ENCODE data around the gene DNAL1. TPM values are rescaled to one million over a fixed set of nuclear protein-coding genes. Genes with fewer than 3 reads are reported as not detected.

The DNAL1 gene
- total RNA-seq (2021) (23.0 and 25.5 TPM in 2 replicates), Bru-seq, nascent RNA (percentile 69 among the genes with signal in this experiment), BruChase-seq, experiment 1, labeled RNA remaining after a 2-hour chase (percentile 73 among the genes with signal in this experiment), BruChase-seq, experiment 2, labeled RNA remaining after a 6-hour chase (percentile 78 among the genes with signal in this experiment)
- long read RNA-seq, full-length matches to known transcripts, result 14 of 24 reads
- long read RNA-seq, partial matches to known transcripts, result 2 of 24 reads
- long read RNA-seq, other reads (novel, unspliced or antisense), result 8 of 24 reads

GRCh38 chr14:73644531-73645247, at the start of gene DNAL1:
DNAL1 (plus strand) TSS chr14:73644986; CDS start chr14:73645040, 54 bp downstream.
- Histone ChIP-seq H3K9me2 (ENCODE audit: insufficient read depth) (no peaks in the 10 kb centered on the region), H4K20me1 (ENCODE audit: insufficient read depth) (no peaks in the 10 kb centered on the region), H3K9me3 (ENCODE audit: insufficient read depth, low read depth) (no peaks in the 10 kb centered on the region), H3F3A (ENCODE audit: insufficient read depth, low read depth) (peaks cover 23% of the 10 kb centered on the region; the same call in 1 of the 2 replicates), H3K79me2 (ENCODE audit: low read depth) (peaks cover 25% of the 10 kb centered on the region), H3K4me1 (replicated peaks; ENCODE audit: insufficient read depth) (peaks cover 19% of the 10 kb centered on the region), H2AFZ (peak within 1 kb of the TSS; percentile 100), H3K4me2 (peak within 1 kb of the TSS; percentile 83), H3K27ac (peak within 1 kb of the TSS; percentile 52), H3K36me3 (ENCODE audit: low read depth) (no peaks in the 10 kb centered on the region), H3K4me3 (peak within 1 kb of the TSS; percentile 88), H3K27me3 (ENCODE audit: insufficient read depth, low read depth) (no peaks in the 10 kb centered on the region)
- intact Hi-C loops (cut with micrococcal nuclease; ENCODE audit: unreplicated experiment), result no loop called here
- TF ChIP-seq CTCF (conservative IDR thresholded peaks at IDR 0.05) (no peak), EZH2 (IDR thresholded peaks at IDR 0.05; ENCODE audit: low read depth) (no peak)
- BruUV-seq (replicated peaks), result TSS peak; percentile 100
- CTCF ChIA-PET, result interaction anchor here (0.6 kb wide), 1 partner anchor 10 kb away, joined by 4 read pairs; no protein-coding TSS in a partner anchor
- POLR2A ChIA-PET (ENCODE audit: unreplicated experiment), result interaction anchor here (0.7 to 0.8 kb wide), 3 partner anchors 113 to 548 kb away, joined by 3 to 12 read pairs (median 9); no protein-coding TSS in a partner anchor
- peak; percentile 71 to 93 for DNase-seq

GRCh38 chr14:73599499-73599898, 45.3 kb upstream of the DNAL1 start:
- H3K79me2 ChIP-seq (ENCODE audit: low read depth), result no peaks in the 10 kb centered on the region
- no peak for DNase-seq
- H3K27ac ChIP-seq, result no peak overlapping the region
- BruUV-seq (replicated peaks), result no TSS peak
- H3F3A ChIP-seq (ENCODE audit: insufficient read depth, low read depth), result peaks cover 23% of the 10 kb centered on the region
- ChIA-PET POLR2A (ENCODE audit: unreplicated experiment) (interaction anchor here (0.6 kb wide), 1 partner anchor 23 kb away, joined by 4 read pairs; no protein-coding TSS in a partner anchor), CTCF (no interaction called here)
- H3K4me2 ChIP-seq, result no peak overlapping the region
- no peaks in the 10 kb centered on the region for H3K9me2 ChIP-seq (ENCODE audit: insufficient read depth)
- intact Hi-C loops (cut with micrococcal nuclease; ENCODE audit: unreplicated experiment), result no loop called here
- TF ChIP-seq EZH2 (IDR thresholded peaks at IDR 0.05; ENCODE audit: low read depth) (no peak), CTCF (conservative IDR thresholded peaks at IDR 0.05) (no peak)
- no peaks in the 10 kb centered on the region for H4K20me1 ChIP-seq (ENCODE audit: insufficient read depth)
- H2AFZ ChIP-seq, result no peak overlapping the region
- H3K4me1 ChIP-seq (replicated peaks; ENCODE audit: insufficient read depth), result peaks cover 32% of the 10 kb centered on the region
- H3K9me3 ChIP-seq (ENCODE audit: insufficient read depth, low read depth), result no peaks in the 10 kb centered on the region; the same call in 1 of the 2 replicates
- H3K4me3 ChIP-seq, result no peak overlapping the region
- H3K36me3 ChIP-seq (ENCODE audit: low read depth), result no peaks in the 10 kb centered on the region
- no peaks in the 10 kb centered on the region for H3K27me3 ChIP-seq (ENCODE audit: insufficient read depth, low read depth)

GRCh38 chr14:73602994-73603393, 41.8 kb upstream of the DNAL1 start:
- BruUV-seq (replicated peaks), result no TSS peak
- Histone ChIP-seq H3K79me2 (ENCODE audit: low read depth) (no peaks in the 10 kb centered on the region), H3K4me3 (no peak overlapping the region; the same call in 1 of the 2 replicates), H2AFZ (no peak overlapping the region), H3K4me2 (peak overlapping the region; percentile 54), H3K4me1 (replicated peaks; ENCODE audit: insufficient read depth) (peaks cover 32% of the 10 kb centered on the region), H3F3A (ENCODE audit: insufficient read depth, low read depth) (peaks cover 23% of the 10 kb centered on the region), H3K27me3 (ENCODE audit: insufficient read depth, low read depth) (no peaks in the 10 kb centered on the region), H3K36me3 (ENCODE audit: low read depth) (no peaks in the 10 kb centered on the region), H3K9me2 (ENCODE audit: insufficient read depth) (no peaks in the 10 kb centered on the region), H3K27ac (peak overlapping the region; percentile 62), H3K9me3 (ENCODE audit: insufficient read depth, low read depth) (no peaks in the 10 kb centered on the region; the same call in 1 of the 2 replicates), H4K20me1 (ENCODE audit: insufficient read depth) (no peaks in the 10 kb centered on the region)
- no peak for TF ChIP-seq EZH2 (IDR thresholded peaks at IDR 0.05; ENCODE audit: low read depth)
- no peak for TF ChIP-seq CTCF (conservative IDR thresholded peaks at IDR 0.05)
- POLR2A ChIA-PET (ENCODE audit: unreplicated experiment), result no interaction called here
- intact Hi-C loops (cut with micrococcal nuclease; ENCODE audit: unreplicated experiment), result loop anchor here (1.0 kb wide), 1 partner anchor 27 kb away; no protein-coding TSS in a partner anchor
- DNase-seq, result peak in 1 of 2 experiments; percentile 50
- CTCF ChIA-PET, result interaction anchor here (0.7 kb wide), 1 partner anchor 95 kb away, joined by 4 read pairs; no protein-coding TSS in a partner anchor

All from PC-9 (cell line).